ENCODE measurements around the gene VIPR2.

VIPR2 gene

DNA sequence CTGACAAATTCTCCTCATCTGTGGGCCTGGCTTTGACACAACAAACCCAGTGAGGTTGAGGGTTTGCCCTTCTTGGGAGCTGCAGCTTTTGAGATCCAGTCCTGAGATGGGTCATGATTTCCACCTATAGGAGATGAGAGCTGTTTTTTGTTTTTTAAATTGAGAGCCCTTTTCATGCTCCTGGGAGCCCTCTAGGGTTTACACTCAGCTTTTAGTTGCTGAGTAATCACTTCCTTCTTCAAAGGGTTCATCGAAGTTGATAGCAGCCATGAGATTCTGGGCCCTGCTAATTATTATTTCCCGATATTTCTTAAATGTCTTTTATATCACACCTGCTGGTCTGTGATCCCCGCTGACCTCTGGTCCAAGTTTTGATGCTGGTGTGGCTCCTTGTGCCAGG, 47.3 kb upstream of the VIPR2 start:
- no peak overlapping the region for H3K4me3 ChIP-seq (ENCODE audit: low read length)
- no peaks in the 10 kb centered on the region for H3K9me3 ChIP-seq (replicated peaks; ENCODE audit: insufficient read depth, low read length)
- H3K9ac ChIP-seq (ENCODE audit: low read length) = no peak overlapping the region
- no peak overlapping the region for H3K27ac ChIP-seq (ENCODE audit: low read length)
- peaks cover 15% of the 10 kb centered on the region for H3K4me1 ChIP-seq (ENCODE audit: low read length)
- H3K9me2 ChIP-seq (replicated peaks; ENCODE audit: insufficient read depth, low read length) = no peaks in the 10 kb centered on the region
- no peak for DNase-seq
- H2AFZ ChIP-seq (ENCODE audit: low read length) = no peak overlapping the region
- peaks cover 15% of the 10 kb centered on the region for H3F3A ChIP-seq (ENCODE audit: insufficient read depth, low read length)
- H3K36me3 ChIP-seq (replicated peaks; ENCODE audit: insufficient read depth, low read length) = no peaks in the 10 kb centered on the region
- H3K4me2 ChIP-seq (ENCODE audit: low read depth, low read length) = no peak overlapping the region
- no peaks in the 10 kb centered on the region for H4K20me1 ChIP-seq (ENCODE audit: insufficient read depth, low read length)
- TF ChIP-seq EZH2phosphoT487 (IDR thresholded peaks at IDR 0.05; ENCODE audit: low read length) (no peak), EZH2 (optimal IDR thresholded peaks at IDR 0.05; ENCODE audit: low read depth, low read length) (no peak)
- TF ChIP-seq, protein P1, sequence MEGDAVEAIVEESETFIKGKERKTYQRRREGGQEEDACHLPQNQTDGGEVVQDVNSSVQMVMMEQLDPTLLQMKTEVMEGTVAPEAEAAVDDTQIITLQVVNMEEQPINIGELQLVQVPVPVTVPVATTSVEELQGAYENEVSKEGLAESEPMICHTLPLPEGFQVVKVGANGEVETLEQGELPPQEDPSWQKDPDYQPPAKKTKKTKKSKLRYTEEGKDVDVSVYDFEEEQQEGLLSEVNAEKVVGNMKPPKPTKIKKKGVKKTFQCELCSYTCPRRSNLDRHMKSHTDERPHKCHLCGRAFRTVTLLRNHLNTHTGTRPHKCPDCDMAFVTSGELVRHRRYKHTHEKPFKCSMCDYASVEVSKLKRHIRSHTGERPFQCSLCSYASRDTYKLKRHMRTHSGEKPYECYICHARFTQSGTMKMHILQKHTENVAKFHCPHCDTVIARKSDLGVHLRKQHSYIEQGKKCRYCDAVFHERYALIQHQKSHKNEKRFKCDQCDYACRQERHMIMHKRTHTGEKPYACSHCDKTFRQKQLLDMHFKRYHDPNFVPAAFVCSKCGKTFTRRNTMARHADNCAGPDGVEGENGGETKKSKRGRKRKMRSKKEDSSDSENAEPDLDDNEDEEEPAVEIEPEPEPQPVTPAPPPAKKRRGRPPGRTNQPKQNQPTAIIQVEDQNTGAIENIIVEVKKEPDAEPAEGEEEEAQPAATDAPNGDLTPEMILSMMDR (IDR thresholded peaks at IDR 0.05; ENCODE audit: low read length) = no peak
- no peaks in the 10 kb centered on the region for H3K79me2 ChIP-seq (ENCODE audit: low read length)
- no peaks in the 10 kb centered on the region for H3K27me3 ChIP-seq (replicated peaks; ENCODE audit: insufficient read depth, low read length)

DNA sequence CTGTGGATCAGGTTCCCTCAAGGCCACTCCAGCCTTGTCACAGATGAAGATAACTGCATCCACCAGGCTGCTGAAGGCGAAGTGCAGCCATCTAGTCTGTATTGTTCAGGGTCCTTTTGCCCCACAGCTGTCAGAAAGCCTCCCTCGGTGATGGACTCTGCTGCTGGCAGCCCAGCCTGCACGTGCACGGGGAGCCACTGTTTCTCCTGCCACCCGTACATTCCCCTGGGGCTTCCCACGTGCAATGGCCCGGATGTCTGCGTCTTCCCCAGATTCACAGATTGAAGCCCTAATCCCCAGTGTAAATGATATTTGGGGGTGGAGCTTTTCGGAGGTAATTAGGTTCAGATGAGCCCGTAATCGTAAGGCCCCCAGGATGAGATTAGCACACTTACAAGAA, 46.6 kb upstream of the VIPR2 start:
- no peaks in the 10 kb centered on the region for H3K9me2 ChIP-seq (replicated peaks; ENCODE audit: insufficient read depth, low read length)
- no peak overlapping the region for H3K4me3 ChIP-seq (ENCODE audit: low read length)
- H3K36me3 ChIP-seq (replicated peaks; ENCODE audit: insufficient read depth, low read length) = no peaks in the 10 kb centered on the region
- H3K79me2 ChIP-seq (ENCODE audit: low read length) = no peaks in the 10 kb centered on the region
- H3K27me3 ChIP-seq (replicated peaks; ENCODE audit: insufficient read depth, low read length) = no peaks in the 10 kb centered on the region
- DNase-seq = no peak
- no peaks in the 10 kb centered on the region for H3K9me3 ChIP-seq (replicated peaks; ENCODE audit: insufficient read depth, low read length)
- TF ChIP-seq EZH2phosphoT487 (IDR thresholded peaks at IDR 0.05; ENCODE audit: low read length) (no peak), EZH2 (optimal IDR thresholded peaks at IDR 0.05; ENCODE audit: low read depth, low read length) (no peak)
- TF ChIP-seq, protein P1 (IDR thresholded peaks at IDR 0.05; ENCODE audit: low read length) = no peak
- no peak overlapping the region for H3K9ac ChIP-seq (ENCODE audit: low read length)
- peaks cover 8% of the 10 kb centered on the region; the same call in 1 of the 2 replicates for H3K4me1 ChIP-seq (ENCODE audit: low read length)
- H4K20me1 ChIP-seq (ENCODE audit: insufficient read depth, low read length) = no peaks in the 10 kb centered on the region
- H3K27ac ChIP-seq (ENCODE audit: low read length) = no peak overlapping the region
- no peak overlapping the region for H3K4me2 ChIP-seq (ENCODE audit: low read depth, low read length)
- H2AFZ ChIP-seq (ENCODE audit: low read length) = no peak overlapping the region
- H3F3A ChIP-seq (ENCODE audit: insufficient read depth, low read length) = peaks cover 7% of the 10 kb centered on the region

DNA sequence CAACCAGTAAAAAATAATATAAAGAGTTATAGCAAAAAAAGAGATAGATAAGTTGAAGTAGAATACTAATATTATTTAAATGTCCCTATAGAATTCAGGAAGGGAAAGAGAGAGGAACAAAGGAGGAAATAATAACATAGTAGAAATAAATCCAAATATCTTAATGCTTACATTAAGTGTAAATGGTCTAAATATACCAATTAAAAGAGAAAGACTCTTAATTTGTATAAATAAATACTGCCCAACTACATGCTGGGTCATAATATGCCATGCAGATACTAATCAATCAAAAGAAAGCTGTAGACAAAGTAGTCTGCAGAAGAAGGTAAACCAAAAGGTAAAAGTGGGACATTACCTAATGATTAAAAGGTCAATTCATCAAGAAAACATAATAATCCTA, 43.3 kb upstream of the VIPR2 start:
- Histone ChIP-seq H3K9ac (ENCODE audit: low read length) (no peak overlapping the region), H3K27ac (ENCODE audit: low read length) (no peak overlapping the region), H3K4me3 (ENCODE audit: low read length) (no peak overlapping the region), H3K4me1 (ENCODE audit: low read length) (no peaks in the 10 kb centered on the region), H3K36me3 (replicated peaks; ENCODE audit: insufficient read depth, low read length) (no peaks in the 10 kb centered on the region), H3K9me2 (replicated peaks; ENCODE audit: insufficient read depth, low read length) (no peaks in the 10 kb centered on the region), H3F3A (ENCODE audit: insufficient read depth, low read length) (no peaks in the 10 kb centered on the region), H3K4me2 (ENCODE audit: low read depth, low read length) (no peak overlapping the region), H3K27me3 (replicated peaks; ENCODE audit: insufficient read depth, low read length) (no peaks in the 10 kb centered on the region), H2AFZ (ENCODE audit: low read length) (no peak overlapping the region), H3K79me2 (ENCODE audit: low read length) (no peaks in the 10 kb centered on the region), H3K9me3 (replicated peaks; ENCODE audit: insufficient read depth, low read length) (no peaks in the 10 kb centered on the region), H4K20me1 (ENCODE audit: insufficient read depth, low read length) (no peaks in the 10 kb centered on the region)
- TF ChIP-seq, protein P1 (IDR thresholded peaks at IDR 0.05; ENCODE audit: low read length) = no peak
- TF ChIP-seq EZH2phosphoT487 (IDR thresholded peaks at IDR 0.05; ENCODE audit: low read length) (no peak), EZH2 (optimal IDR thresholded peaks at IDR 0.05; ENCODE audit: low read depth, low read length) (no peak)
- no peak for DNase-seq

Data from MM.1S (cell line).